Measurements from ENCODE around the gene TRRAP.

Gene TRRAP

DNA sequence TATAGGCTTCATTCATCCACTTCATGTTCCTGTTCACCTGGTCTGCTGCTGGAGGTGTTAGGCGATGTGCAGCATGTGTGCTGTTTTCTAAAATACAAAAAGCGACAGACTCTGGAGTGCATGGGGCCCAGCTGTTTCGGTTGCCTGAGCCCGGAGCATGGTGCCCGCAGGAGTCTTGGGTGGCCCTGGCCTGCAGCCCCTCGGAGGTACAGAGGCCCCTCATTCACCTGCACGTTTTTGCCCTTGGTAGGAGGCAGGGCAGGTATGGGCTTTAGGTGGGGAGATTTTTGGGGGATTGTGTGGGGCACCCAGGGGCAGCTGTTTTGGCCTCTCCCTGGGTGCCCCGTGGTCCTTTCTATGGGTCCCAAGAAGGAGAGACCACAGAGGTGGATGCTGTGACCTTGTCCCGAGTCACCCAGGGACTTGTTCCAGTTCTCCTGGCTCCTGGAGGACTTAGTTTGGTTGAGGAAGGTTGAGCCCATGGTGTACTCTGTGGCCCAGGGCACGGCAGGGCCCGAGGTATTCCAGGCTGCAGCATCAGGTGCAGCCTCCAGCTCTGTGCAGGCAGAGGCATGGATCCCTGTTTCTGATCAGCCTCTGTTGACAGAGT, 130.7 kb downstream of the TRRAP start:
- DNase-seq = no peak

DNA sequence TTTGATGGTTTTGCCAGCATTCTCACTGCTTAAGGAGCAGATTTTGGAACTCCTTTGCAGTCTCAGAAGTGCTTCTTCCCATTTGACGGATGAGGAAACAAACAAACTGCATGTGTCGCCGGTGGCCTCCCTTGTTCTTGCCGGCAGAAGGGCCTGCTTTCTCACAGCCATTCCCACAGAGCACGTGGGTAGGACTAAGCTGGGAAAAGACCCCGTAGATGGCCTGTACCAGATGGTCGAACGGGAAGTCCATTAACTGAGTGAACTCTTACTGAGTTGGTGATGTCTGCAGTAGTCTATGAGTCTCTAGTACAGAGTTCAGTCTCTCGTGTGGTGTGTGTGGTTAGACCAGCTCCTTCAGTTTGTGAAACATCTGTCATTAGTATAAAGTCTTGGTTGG, 131.9 kb downstream of the TRRAP start:
- no peak for DNase-seq

GRCh38 chr7:99011341-99011705, 133.0 kb downstream of the TRRAP start:
- no peak for DNase-seq

DNA sequence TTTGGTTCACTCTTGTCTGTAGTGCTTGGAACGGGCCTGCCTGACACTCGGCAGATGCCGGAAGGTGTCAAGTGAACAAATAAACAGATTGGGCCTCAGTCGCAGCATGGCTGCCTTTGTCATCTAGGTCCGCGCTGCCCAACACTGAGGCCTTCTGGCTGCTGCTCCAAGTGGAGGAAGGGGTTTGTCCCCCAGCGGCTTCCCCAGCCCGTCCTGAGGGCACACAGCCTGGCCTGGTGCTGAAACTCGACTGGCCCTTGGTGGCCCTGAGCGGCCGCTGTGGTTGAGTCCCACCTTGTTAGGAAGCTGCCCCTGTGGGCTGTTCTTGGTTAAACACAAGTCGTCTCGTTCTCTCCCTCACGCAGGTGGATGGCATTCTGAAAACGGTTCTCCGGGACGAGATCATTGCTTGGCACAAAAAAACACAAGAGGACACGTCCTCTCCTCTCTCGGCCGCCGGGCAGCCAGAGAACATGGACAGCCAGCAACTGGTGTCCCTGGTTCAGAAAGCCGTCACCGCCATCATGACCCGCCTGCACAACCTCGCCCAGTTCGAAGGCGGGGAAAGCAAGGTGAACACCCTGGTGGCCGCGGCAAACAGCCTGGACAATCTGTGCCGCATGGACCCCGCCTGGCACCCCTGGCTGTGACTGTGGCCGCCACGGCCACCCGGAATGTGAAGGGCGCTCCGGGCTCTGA, 133.5 kb downstream of the TRRAP start:
- no peak for DNase-seq

GRCh38 chr7:99012722-99013121, 134.4 kb downstream of the TRRAP start:
- no peak for DNase-seq

- DNase-seq = no peak
Observed at GRCh38 chr7:99013266-99014112, 135.2 kb downstream of the TRRAP start.

- no peak for DNase-seq
Observed at GRCh38 chr7:99014113-99014985, 136.0 kb downstream of the TRRAP start.

GRCh38 chr7:99016196-99016595, 137.9 kb downstream of the TRRAP start:
- DNase-seq = no peak

DNA sequence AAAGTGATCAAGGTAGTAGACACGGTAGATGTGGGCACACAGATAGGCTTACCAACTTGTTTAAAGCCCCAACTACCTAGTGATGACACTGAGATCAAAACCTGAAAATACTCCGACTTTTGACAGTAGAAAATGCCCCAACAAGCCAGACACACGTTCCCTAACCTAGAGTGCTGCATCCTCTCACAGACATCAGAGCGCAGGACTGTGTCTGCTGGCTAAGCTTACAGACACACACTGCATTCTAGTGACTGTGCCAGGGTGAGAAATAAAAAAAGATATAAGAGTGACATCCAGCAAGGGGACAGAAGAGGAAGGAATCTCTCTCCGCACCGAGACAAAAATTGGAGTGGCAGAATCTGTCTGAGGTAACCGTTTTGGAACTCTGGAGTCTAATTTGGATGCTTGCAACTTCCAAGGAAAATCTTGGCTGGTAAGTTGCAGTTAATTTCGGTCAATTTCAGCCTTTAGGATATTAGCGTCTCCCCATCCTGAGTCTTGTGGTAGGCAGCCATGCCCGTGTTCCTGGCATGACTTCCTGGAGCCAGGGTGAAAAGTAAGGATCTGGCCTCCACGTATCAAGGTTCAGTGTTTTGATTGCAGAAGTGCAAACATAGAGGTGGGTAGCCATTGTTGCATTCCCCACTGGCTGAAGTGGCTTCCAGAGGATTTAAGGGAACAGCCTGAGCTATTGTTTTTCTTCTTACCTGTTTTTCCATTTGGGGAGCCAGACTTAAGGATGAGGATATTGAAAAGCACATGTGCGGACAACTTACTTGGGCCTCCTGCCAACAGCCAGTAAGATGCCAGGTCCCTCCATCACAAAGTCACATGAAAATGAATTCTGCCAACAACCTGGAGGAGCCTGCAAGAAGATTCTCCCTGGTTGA, 141.4 kb downstream of the TRRAP start:
- DNase-seq = no peak

DNA sequence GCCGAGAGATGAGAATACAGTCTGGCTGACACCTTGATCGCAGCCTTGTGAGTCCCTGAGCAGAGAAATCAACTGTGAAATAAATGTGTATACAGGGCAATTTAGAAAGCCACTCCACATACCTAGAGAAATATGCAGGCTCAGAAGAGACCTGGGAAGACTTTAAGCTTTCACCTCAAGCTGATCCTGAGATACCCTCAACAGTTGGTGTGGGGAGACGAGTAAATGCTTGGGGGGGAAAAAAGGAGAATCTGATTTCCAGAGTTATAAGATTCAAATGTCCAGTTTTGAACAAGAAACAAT, 142.0 kb downstream of the TRRAP start:
- no peak for DNase-seq

DNA sequence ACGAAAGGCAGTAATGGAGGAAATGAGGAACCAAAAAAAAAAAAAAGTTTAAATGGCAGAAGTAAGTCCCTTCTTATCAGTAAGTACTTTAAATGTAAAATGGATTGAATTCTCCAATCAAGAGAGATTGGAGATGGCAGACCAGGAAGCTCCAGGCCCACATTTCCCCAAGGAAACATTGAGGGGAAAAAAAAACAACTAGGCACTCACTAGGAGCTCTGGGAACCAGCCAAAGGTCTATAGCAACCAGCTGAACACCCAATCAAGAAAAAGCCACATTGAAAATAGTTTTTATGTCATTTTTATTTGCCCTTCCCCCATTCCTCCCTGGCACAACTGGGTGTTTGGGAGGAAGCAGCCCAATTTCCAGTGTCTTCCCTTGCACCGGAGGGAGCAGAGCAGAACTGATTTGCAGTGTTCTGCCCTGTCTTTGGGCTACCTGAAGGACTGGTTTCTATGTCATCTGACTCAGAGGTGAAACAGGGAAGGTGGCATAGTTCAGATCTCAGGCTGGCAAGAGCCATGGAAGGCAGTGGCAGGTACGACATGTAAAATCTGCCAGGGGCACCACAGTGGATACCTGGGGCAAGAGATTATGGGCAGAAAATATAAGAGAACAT, 143.7 kb downstream of the TRRAP start:
- no peak for DNase-seq

- no peak for DNase-seq
Observed at GRCh38 chr7:99024066-99024465, 145.7 kb downstream of the TRRAP start.

DNA sequence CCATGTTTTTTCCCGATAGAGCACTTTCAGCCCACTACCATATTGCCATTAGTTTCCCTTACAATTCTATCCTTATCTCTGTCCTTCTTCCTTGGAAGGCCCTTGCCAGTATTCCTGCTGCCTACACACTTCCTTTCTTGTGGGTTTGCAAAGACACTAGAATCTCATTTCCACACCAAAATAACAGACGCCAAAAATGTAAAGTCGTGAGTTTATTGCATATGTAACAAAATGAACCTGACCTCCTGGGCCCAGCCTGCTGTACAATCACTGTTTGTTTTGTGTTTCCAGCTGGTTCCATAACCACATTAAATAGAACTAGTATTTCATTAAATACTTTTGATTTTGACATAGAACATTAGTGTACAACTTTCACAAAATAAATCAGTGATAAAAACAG, 148.9 kb downstream of the TRRAP start:
- DNase-seq = no peak

GRCh38 chr7:99027841-99028240, 149.5 kb downstream of the TRRAP start:
- no peak for DNase-seq

- no peak for DNase-seq
Observed at GRCh38 chr7:99028261-99028973, 150.1 kb downstream of the TRRAP start.

DNA sequence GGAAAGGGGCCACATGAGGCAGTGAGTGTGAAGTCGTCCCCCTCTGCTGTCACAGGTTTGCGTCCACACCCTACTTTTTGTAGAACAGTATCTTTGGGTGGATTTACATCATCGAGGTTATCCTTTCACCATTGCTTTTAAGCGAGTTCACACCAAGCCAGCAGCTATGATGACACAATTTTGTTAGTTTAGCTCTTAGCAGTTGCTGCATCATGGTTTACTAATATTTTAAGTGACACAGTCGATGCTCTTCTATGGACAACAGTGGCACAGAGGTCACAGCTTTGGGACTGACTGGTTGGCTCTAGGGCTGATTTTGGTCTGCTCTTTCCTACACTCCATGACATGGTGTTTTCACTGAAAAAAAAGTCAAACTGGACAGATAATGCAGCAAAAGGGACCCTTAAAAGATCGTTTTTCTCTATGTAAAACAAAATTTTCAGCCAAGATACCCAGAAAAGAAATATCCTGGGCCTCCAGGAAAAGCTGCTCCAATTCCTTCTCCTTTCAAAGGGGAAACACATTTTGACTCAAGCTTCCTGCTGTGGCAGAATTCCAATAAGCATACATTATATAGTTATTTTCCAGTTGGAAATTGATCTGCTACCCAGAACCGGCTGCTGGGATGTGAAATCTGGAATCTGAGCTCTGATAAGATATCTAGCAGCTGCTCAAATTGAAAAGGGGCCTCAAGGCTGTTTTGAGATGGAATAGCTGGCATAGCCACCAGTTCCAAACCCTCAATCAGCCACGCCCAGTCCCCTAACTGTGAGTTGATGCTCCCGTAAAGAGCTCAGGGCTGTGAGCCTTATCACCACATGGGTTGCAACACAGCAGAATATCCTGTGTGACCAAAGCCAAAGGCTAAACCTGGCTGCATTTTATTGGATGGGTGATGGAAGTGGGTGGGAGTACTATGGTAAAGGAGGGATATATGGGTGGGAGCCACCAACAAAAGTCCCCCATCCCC, 151.4 kb downstream of the TRRAP start:
- no peak for DNase-seq

GRCh38 chr7:99030457-99030856, 152.1 kb downstream of the TRRAP start:
- DNase-seq = no peak

DNA sequence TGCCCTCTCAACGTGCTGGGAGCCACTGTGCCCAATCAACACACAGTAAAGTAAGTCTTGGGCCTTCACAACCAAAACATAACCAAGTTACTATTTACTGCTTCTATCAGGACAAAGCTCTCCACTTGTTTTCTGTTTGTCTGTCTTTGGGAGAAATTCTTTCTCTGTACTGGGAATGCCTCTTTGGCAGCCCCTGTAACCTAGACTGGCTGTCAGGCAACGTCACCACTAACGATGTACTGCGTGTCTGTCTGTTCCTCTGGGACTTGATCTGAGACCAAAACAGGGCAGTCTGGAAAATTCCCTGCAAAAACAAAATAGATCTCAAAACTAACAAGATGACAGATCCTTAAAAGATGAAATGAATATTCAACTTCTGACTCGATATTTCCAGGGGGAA, 152.6 kb downstream of the TRRAP start:
- DNase-seq = no peak

DNA sequence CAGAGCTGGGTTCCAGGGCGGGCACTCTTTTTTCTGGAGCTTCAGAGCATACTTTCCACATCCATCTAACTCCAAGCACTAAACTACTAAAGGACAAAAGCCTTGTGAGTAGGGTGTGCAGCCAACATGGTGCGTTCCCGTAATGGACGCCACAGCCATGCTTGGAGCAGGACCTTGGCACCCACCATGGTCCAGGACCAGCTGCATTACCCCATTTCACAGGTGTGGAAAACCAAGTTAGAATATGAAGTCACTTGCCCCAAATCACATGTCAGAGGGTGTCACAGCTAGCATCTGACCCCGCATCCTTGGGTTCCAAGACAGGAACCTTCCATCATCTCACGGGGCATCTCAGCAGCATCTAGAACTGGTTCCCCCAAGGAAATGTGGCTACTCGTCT, 153.2 kb downstream of the TRRAP start:
- no peak for DNase-seq

- DNase-seq = no peak
Observed at GRCh38 chr7:99032928-99033327, 154.6 kb downstream of the TRRAP start.

All from CD4-positive, alpha-beta T cell treated with Interleukin-6 for 4 hours (primary cell).